GM23338 (cell line): ENCODE results near the gene ISY1. TPM values are rescaled to one million over a fixed set of nuclear protein-coding genes. Genes with fewer than 3 reads are reported as not detected.
"Not testable (repeated sequence)": the region's sequence is repeated elsewhere in the genome, so short reads cannot be mapped to it uniquely, and the experiment has no call there.

Source experiments
- ATAC-seq: fragments of 200-7000 bp; cut with Tn5 transposase; 3 replicates; pipeline ENCODE4 v1.9.1; 2020
- DNase-seq: peaks from one replicate; pipeline ENCODE4 v3.0.0-alpha.2; 2015; ENCODE audit warnings: low spot score
- H2AFZ ChIP-seq: fragments of 200-600 bp; sonication (generic); 2 replicates; pipeline ENCODE4 v1.8.0; 2016; ENCODE audit warnings: antibody characterized with exemption, mild to moderate bottlenecking, moderate library complexity
- H3F3A ChIP-seq: fragments of 200-600 bp; sonication (generic); replicated peaks from 2 replicates; pipeline ENCODE4 v1.8.0; 2017; ENCODE audit warnings: antibody characterized with exemption, mixed run types, low read depth
- H3K27ac ChIP-seq: fragments of 200-600 bp; sonication (generic); 2 replicates; pipeline ENCODE4 v1.6.1; 2016; ENCODE audit warnings: low read depth
- H3K27me3 ChIP-seq: fragments of 200-600 bp; sonication (generic); 2 replicates; pipeline ENCODE4 v1.8.0; 2016; ENCODE audit warnings: mild to moderate bottlenecking, mixed run types, moderate library complexity; ENCODE audit not compliant: insufficient read depth
- H3K36me3 ChIP-seq: fragments of 200-600 bp; sonication (generic); 2 replicates; pipeline ENCODE4 v1.8.0; 2016; ENCODE audit warnings: mild to moderate bottlenecking; ENCODE audit not compliant: insufficient read depth
- H3K4me1 ChIP-seq: fragments of 200-600 bp; sonication (generic); 2 replicates; pipeline ENCODE4 v1.8.0; 2016; ENCODE audit warnings: mild to moderate bottlenecking, moderate library complexity; ENCODE audit not compliant: insufficient read depth
- H3K4me2 ChIP-seq: fragments of 200-600 bp; sonication (generic); 2 replicates; pipeline ENCODE4 v1.7.1; 2017; ENCODE audit warnings: mixed run types
- H3K4me3 ChIP-seq: fragments of 200-600 bp; sonication (generic); 2 replicates; pipeline ENCODE4 v1.6.1; 2016; ENCODE audit warnings: mixed run types
- H3K79me2 ChIP-seq: fragments of 200-600 bp; sonication (generic); replicated peaks from 2 replicates; pipeline ENCODE4 v1.8.0; 2017; ENCODE audit warnings: mild to moderate bottlenecking; ENCODE audit not compliant: insufficient read depth
- H3K9me2 ChIP-seq: fragments of 200-600 bp; sonication (generic); 2 replicates; pipeline ENCODE4 v1.8.0; 2017; ENCODE audit not compliant: insufficient read depth
- H4K20me1 ChIP-seq: fragments of 200-600 bp; sonication (generic); replicated peaks from 2 replicates; pipeline ENCODE4 v1.8.0; 2017; ENCODE audit warnings: mild to moderate bottlenecking; ENCODE audit not compliant: insufficient read depth
- H3K27ac Mint-ChIP-seq: 2 replicates; pipeline ENCODE4 v1.8.0; 2020; ENCODE audit warnings: inconsistent platforms, mild to moderate bottlenecking, moderate library complexity, mixed read lengths
- H3K27me3 Mint-ChIP-seq: 3 replicates; pipeline ENCODE4 v1.8.0; 2022; ENCODE audit warnings: low read depth, mild to moderate bottlenecking, moderate library complexity, mixed read lengths, inconsistent platforms; ENCODE audit not compliant: insufficient read depth, poor library complexity
- H3K36me3 Mint-ChIP-seq: 3 replicates; pipeline ENCODE4 v1.8.0; 2021; ENCODE audit warnings: low read depth, mild to moderate bottlenecking, inconsistent platforms, moderate library complexity, mixed read lengths
- H3K4me1 Mint-ChIP-seq: 3 replicates; pipeline ENCODE4 v1.8.0; 2020; ENCODE audit warnings: mild to moderate bottlenecking, inconsistent platforms, mixed read lengths
- H3K4me3 Mint-ChIP-seq: 3 replicates; pipeline ENCODE4 v1.8.0; 2021; ENCODE audit warnings: moderate library complexity, mild to moderate bottlenecking, inconsistent platforms, mixed read lengths
- H3K9me3 Mint-ChIP-seq: 3 replicates; pipeline ENCODE4 v1.8.0; 2020; ENCODE audit warnings: moderate library complexity, mild to moderate bottlenecking, inconsistent platforms, mixed read lengths
- ETS1 ChIP-seq: IDR thresholded peaks from 2 replicates; pipeline ENCODE4 v1.6.1; 2016; ENCODE audit warnings: antibody characterized with exemption
- EZH2 ChIP-seq: fragments of 200-600 bp; sonication (generic); IDR thresholded peaks from one replicate; pipeline ENCODE4 v1.8.0; 2017; ENCODE audit warnings: antibody characterized with exemption, mild to moderate bottlenecking, low read depth; ENCODE audit not compliant: unreplicated experiment
- EZH2phosphoT487 ChIP-seq: fragments of 200-600 bp; sonication (generic); IDR thresholded peaks from one replicate; pipeline ENCODE4 v1.8.1; 2018; ENCODE audit warnings: antibody characterized with exemption; ENCODE audit not compliant: unreplicated experiment
- POLR2AphosphoS5 ChIP-seq: IDR thresholded peaks from 2 replicates; pipeline ENCODE4 v1.6.1; 2016; ENCODE audit warnings: antibody characterized with exemption, low read depth
- STAT1 ChIP-seq: IDR thresholded peaks from one replicate; pipeline ENCODE4 v1.6.1; 2016; ENCODE audit warnings: antibody characterized with exemption; ENCODE audit not compliant: unreplicated experiment
- ZNF114 ChIP-seq: fragments of 250-450 bp; sonication (Bioruptor Pico); IDR thresholded peaks from 2 replicates; pipeline ENCODE4 v1.5.0; 2020; ENCODE audit warnings: mild to moderate bottlenecking, moderate library complexity
- ZNF331 ChIP-seq: fragments of 250-450 bp; sonication (Bioruptor Pico); IDR thresholded peaks from 2 replicates; pipeline ENCODE4 v1.5.0; 2020; ENCODE audit warnings: low read depth, mild to moderate bottlenecking, moderate library complexity
- polyA plus RNA-seq: library from polyadenylated mRNA; unstranded; fragments of >200 nt; fragmentation: Nextera tagmentation; extraction: Ambion mirVana; gene quantifications from 2 replicates; pipeline ENCODE4 v1.2.1, GENCODE V29; 2016
- total RNA-seq: library from RNA; depleted of rRNA; stranded (reverse); fragments of >200 nt; shearing (Covaris generic); gene quantifications from 2 replicates; pipeline ENCODE4 v1.2.3, GENCODE V29; 2014

Gene ISY1
- total and polyA plus RNA-seq, 2 experiments from 2014 or later, result 11.3 to 23.6 TPM

- Mint-ChIP-seq H3K27ac (no peak overlapping the region), H3K4me1 (no peaks in the 10 kb centered on the region), H3K9me3 (no peaks in the 10 kb centered on the region), H3K27me3 (peaks cover 4% of the 10 kb centered on the region), H3K36me3 (peaks cover 7% of the 10 kb centered on the region), H3K4me3 (no peak overlapping the region)
- no peaks in the 10 kb centered on the region for H3K27me3 ChIP-seq
- no peak for ATAC-seq
- H2AFZ ChIP-seq, result no peak overlapping the region
- no peaks in the 10 kb centered on the region for H3F3A ChIP-seq
- no peaks in the 10 kb centered on the region for H3K36me3 ChIP-seq
- no peak overlapping the region for H3K4me3 ChIP-seq
- no peak overlapping the region for H3K27ac ChIP-seq
- no peak for DNase-seq
- no peaks in the 10 kb centered on the region for H3K79me2 ChIP-seq
- H3K4me2 ChIP-seq, result no peak overlapping the region
- H3K4me1 ChIP-seq, result no peaks in the 10 kb centered on the region
- H4K20me1 ChIP-seq, result no peaks in the 10 kb centered on the region
- no peaks in the 10 kb centered on the region for H3K9me2 ChIP-seq
- TF ChIP-seq ZNF331, result no peak
- TF ChIP-seq EZH2, result no peak
- no peak for TF ChIP-seq ZNF114 (CRISPR knock-in tag)
- no peak for TF ChIP-seq STAT1
- no peak for TF ChIP-seq POLR2AphosphoS5
- TF ChIP-seq EZH2phosphoT487, result no peak
- TF ChIP-seq ETS1, result no peak
Measured at GRCh38 chr3:129144786-129145185, 16.1 kb downstream of the ISY1 start.

- H3K27ac Mint-ChIP-seq, H3K4me1 Mint-ChIP-seq, H3K79me2 ChIP-seq, H3K4me3 Mint-ChIP-seq, H3K27me3 ChIP-seq, ATAC-seq, H3K4me2 ChIP-seq, H3K4me3 ChIP-seq, H2AFZ ChIP-seq, DNase-seq, H3K27ac ChIP-seq, H4K20me1 ChIP-seq, H3K4me1 ChIP-seq, H3K9me3 Mint-ChIP-seq, H3K9me2 ChIP-seq, H3K27me3 Mint-ChIP-seq, H3F3A ChIP-seq, H3K36me3 ChIP-seq: not testable (repeated sequence)
- peaks cover 16% of the 10 kb centered on the region for H3K36me3 Mint-ChIP-seq
Measured at GRCh38 chr3:129141011-129141410, 19.9 kb downstream of the ISY1 start.

GRCh38 chr3:129139911-129140310, 21.0 kb downstream of the ISY1 start:
- no peak for ATAC-seq
- no peak for DNase-seq
- Histone ChIP-seq H3K27me3 (no peaks in the 10 kb centered on the region), H3K4me2 (no peak overlapping the region), H2AFZ (no peak overlapping the region), H3K79me2 (no peaks in the 10 kb centered on the region), H3F3A (no peaks in the 10 kb centered on the region), H3K27ac (no peak overlapping the region), H3K4me1 (no peaks in the 10 kb centered on the region), H4K20me1 (no peaks in the 10 kb centered on the region), H3K4me3 (no peak overlapping the region), H3K36me3 (no peaks in the 10 kb centered on the region), H3K9me2 (no peaks in the 10 kb centered on the region)
- TF ChIP-seq ZNF331 (no peak), EZH2 (no peak), STAT1 (no peak)
- no peaks in the 10 kb centered on the region for H3K9me3 Mint-ChIP-seq
- peaks cover 11% of the 10 kb centered on the region; the same call in 2 of the 3 replicates for H3K36me3 Mint-ChIP-seq
- no peaks in the 10 kb centered on the region for H3K4me1 Mint-ChIP-seq
- no peak overlapping the region for H3K27ac Mint-ChIP-seq
- H3K4me3 Mint-ChIP-seq, result no peak overlapping the region
- no peaks in the 10 kb centered on the region for H3K27me3 Mint-ChIP-seq

GRCh38 chr3:129136275-129136674, 24.6 kb downstream of the ISY1 start:
- not testable (repeated sequence) for DNase-seq, H3F3A ChIP-seq, ATAC-seq, H3K27me3 ChIP-seq, H3K4me3 ChIP-seq, H3K4me1 ChIP-seq, H4K20me1 ChIP-seq, H3K27ac Mint-ChIP-seq, H3K9me3 Mint-ChIP-seq, H3K4me2 ChIP-seq, H3K36me3 ChIP-seq, H3K9me2 ChIP-seq, H3K79me2 ChIP-seq, H3K4me3 Mint-ChIP-seq, H3K27me3 Mint-ChIP-seq, H3K27ac ChIP-seq, H2AFZ ChIP-seq, H3K4me1 Mint-ChIP-seq
- H3K36me3 Mint-ChIP-seq, result peaks cover 35% of the 10 kb centered on the region
